NOMO-1 (cell line): ENCODE measurements around the gene SOS2.
A peak's percentile ranks its signal among the peaks of the same experiment; 100 is the strongest.

ENCODE experiments used
- DNase-seq, 2 experiments: peaks; one replicate each; lab custom pipeline; 2025; ENCODE audit not compliant: unreplicated experiment in 2 of 2; lab: John Stamatoyannopoulos, UW

SOS2 gene

DNA sequence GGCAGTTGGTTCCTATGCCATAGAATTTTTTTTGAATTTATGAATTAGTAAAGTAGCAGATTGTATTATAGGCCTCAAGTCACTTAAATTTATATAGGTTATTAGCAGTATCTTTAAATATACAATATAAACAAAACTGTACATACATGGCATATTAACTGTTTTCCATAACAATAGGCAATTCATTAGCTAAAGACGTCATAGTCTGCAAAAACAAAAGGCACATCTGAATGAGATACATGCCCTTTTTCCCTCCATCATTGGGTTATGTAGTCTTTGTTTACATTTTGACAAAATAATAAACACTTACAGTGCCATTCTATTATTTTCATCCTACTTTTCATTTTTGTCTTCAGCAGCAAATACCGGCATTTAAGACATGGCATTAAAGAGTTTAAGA, 113.9 kb downstream of the SOS2 start:
- DNase-seq, result no peak

DNA sequence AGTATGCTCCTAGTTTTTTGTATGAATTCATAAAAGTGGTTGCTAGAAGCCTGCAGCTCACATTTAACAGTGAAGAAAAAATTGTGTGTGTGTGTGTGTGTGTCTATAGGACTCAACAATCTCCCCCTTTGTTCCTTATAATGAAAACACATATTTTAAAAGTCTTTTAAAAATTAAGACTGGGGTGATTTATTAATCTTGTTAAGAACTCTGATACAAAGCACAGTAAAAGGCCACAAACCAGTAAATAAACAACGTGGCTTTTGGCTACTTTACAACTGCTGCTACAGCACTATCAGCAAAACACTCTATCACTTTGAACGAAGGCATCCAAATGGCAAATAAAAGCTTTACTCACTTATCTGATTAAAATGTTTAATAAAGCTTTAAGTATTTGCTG, 114.4 kb downstream of the SOS2 start:
- DNase-seq, result no peak

DNA sequence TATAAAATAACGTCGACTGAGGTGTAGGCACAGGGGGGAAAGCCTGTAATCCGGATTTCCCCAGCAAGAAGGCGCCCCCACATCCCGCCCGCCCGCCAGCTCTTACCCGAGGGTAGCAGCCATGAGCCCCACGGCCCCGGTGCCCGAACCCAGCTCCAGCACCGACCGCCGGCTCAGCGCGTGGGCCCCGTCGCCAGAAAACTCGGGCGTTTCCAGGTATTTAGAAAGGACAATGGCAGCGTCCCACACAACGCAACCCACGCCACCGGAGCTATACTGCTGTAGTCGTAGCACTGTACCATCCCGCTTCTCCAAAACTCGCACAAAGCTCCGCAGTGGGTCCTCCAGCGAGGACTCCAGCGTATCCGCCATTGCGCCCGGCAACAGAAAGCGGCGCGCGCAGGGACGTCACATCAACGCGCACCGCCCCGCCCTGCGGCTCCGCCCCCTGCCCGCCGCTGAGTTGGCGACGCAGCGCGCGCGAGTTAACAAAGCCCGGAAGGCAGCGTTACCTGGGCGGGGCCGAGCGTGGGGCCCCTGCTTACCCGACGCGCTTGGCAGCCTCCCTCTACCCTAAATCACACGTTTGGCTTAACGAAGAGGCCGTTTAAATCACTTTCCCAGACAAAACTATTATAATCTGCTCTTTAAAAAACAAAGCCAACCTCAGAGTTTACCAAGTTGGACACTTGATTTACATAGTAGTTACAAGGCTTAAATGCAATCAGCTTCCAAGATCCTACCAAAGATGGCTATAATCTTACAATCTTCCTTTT, 115.0 kb downstream of the SOS2 start, which contains the start of gene VCPKMT:
TSS of gene VCPKMT (minus strand) at position 392 of the 776 bp plus-strand sequence. CDS start at position 372, 20 bp downstream.
- DNase-seq, result peak; percentile 92 to 96

DNA sequence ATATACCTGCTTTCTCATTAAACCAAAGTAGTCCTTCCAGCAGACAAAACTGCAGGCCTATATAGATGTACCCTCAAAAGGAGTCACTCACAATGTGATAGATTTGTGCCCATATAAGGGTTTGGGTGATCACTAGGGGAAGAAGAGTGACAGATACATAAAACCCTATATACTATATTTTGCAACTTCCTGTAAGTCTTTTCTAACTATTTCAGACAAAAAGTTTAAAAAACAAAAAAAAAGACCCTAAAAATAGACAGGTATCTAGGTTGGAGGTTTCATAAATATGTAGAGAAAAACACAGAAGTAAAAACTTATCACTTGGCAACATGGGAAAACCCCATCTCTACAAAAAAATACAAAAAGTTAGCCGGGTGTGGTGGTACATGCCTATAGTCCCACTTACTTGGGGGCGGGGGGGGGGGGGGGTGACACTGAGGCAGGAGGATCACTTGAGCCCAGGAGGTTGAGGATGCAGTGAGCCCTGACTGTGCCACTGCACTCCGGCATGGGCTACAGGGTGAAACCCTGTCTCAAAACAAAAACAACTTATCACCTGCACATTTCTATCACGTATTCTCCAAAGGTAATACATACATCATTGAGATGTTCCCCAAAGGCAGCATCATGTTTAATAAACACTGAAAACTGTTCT, 117.9 kb downstream of the SOS2 start:
- DNase-seq, result no peak

DNA sequence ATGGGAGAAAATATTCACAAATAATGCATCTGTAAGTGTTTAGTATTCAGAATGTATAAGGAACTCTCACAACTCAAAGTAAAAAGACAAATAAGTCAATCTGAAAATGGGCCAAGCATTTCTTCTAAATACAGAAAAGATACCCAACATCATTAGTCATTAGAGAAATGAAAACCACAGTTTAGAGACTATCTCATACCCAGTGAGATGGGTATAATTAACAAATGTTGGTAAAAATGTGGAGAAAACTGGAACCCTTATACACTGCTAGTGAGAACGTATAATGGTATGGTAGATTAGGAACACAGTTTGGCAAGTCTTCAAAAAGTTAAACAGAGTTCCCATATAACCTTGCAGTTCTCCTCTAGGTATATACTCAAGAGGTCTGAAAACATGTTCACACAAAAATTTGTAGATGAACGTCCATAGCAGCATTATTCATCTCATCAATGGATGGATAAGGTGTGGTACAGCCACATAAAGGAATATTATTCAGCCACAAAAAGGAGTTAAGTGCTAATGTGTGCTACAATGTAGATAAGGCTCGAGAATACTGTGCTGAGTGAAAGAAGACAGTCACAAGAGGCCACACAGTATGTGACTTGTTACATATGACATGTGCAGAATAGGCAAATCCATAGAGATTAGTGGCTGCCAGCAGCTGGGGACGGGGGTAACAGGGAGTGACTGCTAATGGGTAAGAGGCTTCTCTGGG, 120.9 kb downstream of the SOS2 start:
- DNase-seq, result no peak

DNA sequence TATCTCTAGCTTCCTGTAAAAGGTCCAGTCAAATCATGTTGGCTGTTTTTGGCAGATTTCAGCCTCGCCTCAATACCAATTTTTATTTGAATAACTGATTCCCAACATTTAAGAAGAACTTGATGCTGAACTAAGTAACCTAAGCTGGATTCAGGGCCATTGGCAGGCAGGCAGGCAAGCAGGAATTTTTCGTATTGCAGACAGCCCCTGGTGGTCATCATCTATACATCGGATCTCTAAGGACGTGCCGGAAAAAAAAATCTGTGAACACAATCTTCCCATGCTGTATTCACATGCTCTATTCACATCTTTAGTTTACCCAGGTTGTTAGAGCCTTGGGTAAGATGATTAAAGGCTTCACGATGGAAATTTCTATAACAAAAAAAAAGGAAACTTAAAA, 122.0 kb downstream of the SOS2 start:
- no peak for DNase-seq

DNA sequence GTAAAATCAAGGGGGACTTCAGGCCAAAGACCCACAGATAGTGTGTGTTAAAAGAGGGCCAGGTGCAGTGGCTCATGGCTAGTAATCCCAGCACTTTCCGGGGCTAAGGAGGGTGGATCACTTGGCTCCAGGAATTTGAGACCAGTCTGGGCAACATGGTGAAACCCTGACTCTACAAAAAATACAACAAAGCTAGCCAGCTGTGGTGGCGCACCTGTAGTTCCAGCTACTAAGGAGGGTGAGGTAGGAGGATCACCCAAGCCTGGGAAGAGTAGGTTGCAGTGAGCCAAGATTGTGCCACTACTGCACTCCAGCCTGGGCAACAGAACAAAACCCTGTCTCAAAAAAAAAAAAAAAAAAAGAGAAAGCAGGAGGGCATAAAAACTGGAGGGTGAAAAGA, 123.5 kb downstream of the SOS2 start:
- no peak for DNase-seq

DNA sequence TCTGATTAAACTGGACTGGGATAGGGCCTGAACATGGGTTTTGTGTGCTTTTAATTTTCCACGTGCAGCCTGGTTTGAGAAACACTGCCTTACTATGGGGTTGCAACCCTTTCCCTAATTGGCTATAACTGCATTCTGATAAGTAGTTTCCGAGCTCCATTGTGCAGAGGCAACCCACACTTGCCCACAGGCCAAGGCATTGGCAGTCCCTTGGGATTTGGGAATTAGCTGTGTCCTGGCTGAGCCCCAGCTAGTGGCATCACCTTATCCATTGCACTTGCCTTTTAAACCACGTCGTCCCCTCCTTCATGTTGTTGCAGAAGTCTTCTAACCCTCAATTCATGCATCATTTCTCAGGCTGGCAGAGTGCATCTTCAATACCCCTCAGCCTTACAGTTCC, 125.2 kb downstream of the SOS2 start:
- DNase-seq, result no peak

DNA sequence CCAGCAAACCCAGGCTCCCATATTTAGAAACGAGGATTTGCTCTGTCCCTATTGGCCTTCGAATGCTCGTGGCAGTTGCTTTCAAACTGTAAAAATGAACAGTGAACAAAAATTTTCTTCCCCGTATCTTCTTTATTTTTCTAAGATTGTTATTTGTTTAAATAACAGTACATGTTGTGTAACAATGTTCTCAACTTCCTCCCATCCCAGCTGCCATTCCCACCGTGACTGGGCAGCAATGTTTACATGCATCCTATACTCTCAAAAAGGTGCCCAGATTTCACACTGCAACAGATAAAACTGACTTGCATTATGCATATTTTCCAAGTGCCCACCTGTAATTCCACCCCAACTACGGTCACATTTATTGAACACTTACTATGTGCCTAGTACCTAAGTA, 127.8 kb downstream of the SOS2 start:
- DNase-seq, result no peak

DNA sequence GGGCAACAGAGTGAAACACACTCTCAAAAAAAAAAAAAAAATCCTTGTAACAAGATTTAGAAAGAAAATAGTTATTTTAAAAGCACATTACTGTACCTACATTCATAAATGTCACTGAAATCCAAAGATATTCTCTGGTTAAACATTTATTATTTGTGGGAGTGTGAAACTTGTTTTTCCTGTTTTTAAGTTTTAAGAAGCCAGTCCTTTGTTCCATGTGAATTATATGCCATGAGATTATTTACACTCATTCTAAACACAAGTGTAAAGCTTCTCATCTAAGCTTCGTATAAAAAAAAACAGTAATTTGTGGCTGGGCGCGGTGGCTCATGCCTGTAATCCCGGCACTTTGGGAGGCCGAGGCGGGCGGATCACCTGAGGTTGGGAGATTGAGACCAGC, 130.0 kb downstream of the SOS2 start:
- DNase-seq, result no peak

DNA sequence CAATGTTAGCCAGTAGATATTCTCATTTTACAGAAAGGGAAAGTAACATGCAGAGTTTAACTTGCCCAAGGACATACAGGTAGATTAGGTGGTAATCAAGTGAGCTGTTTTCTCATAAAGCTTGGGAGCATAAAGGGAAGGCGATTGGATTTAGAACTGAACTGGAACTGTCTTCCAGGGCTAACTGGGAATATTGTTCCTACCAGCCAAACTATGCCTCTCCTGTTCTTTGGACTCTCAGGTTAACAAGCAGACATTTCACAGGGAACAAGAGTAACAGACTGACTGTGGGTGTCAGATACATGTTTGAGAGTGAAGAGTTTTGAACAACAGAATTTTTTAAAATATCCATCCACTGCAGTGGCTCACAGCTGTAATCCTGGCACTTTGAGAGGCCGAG, 130.6 kb downstream of the SOS2 start:
- DNase-seq, result no peak

DNA sequence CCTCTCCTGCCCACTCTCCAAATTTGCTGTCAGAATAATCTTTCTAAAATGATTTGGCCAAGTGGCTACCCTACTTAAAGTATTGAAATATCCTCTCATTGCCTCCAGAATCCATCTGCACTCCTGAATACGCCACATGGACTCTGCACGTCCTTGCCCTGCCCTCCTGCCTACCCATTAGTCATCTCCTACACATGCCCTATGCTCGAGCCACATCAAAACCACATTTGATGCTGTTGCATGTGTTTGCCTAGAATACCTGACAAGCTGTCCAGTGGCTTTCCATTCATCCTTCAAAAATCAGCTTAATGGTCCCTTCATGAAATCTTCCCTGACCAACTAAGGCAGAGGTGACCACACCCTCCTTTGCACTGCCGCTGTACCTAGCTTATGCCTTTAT, 132.0 kb downstream of the SOS2 start:
- DNase-seq, result no peak

DNA sequence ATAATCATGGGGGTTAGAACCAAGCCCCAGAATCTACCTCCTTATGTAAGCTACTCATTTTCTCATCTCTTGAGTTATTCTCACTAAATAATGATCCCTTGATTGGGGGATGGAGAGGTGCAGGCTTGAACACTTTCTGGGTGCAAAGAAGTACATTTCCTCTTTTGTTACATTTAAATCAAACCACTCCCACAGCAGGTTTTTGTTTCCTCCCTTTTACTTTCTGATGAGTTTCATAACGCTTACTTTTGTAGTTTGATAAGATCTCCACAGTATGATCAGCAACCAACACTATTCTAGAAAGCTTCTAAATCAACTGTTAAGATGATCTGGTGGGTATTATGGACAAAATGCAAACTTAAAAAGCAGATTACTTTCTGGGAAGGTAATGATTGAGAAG, 135.5 kb downstream of the SOS2 start:
- peak in 1 of 2 experiments; percentile 59 for DNase-seq

DNA sequence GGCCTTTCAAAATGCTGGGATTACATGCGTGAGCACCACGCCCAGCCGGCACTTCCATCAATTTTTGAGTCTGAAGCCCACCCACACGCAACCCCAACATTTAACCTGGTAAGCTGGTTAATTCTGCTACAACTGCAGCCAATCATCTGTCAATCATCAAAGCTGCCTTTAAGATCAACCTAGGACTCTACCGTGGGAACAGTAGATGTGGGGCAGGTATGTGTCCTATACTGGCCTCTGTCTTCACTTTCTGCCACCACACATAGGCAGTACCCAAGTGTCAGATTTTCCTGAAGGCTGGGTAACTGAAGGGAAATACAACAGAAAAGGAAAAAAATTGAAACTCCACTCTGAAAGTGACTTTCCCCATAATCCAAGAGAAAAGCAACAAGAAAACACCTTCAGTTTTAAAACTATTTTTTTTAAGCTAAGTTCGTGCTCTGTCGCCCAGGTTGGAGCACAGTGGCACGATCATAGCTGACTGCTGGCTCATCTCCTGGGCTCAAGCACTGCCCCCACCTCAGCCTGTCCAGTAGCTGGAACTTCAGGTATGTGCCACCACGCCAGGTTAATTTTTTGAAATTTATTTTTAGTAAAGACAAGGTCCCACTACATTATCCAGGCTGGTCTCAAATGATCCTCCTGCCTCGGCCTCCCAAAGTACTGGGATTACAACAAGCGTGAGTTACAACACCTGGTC, 137.2 kb downstream of the SOS2 start:
- no peak for DNase-seq

DNA sequence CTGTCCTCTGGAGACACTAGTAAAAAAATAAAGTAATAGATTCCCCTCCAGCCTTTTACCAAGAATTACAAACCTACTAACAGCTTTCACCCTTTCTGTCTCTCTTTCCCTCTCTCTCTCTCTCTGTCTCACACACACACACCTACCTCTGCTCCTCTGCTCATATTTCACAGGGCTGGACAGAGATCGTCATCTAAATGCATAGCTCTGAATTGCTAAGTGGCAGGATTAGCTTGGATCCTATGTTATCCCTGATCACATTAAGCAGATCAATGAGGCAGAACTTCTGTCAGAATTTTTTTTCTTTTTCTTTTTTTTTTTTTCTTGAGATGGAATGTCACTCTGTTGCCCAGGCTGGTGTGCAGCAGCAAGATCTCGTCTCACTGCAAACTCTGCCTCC, 137.9 kb downstream of the SOS2 start:
- DNase-seq, result no peak

DNA sequence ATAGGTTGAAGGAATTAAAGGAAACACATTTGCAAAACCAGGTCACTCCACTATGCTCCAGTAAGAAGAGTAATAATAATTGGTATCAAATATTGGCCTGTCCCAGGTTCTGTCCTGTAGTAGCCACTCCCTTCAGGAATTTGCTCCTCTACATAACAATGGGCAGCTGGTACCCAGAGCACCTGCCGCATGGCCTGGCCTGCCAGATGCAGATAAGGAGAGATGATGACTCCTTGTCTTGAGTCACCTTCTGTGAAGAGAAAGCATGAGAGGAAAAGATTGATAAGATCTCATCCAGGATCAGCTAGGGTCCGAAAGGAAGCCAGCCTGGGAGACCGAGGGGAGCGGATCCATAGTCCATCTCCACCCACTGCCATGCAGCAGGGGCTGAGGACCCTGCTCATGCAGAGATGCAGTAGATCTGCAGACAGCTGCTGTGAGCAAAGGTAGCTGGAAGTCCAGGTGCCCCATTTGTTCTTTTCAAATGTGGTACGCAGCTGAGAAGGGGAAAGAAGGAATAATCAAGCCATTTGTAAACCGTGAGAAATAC, 139.3 kb downstream of the SOS2 start:
- no peak for DNase-seq

DNA sequence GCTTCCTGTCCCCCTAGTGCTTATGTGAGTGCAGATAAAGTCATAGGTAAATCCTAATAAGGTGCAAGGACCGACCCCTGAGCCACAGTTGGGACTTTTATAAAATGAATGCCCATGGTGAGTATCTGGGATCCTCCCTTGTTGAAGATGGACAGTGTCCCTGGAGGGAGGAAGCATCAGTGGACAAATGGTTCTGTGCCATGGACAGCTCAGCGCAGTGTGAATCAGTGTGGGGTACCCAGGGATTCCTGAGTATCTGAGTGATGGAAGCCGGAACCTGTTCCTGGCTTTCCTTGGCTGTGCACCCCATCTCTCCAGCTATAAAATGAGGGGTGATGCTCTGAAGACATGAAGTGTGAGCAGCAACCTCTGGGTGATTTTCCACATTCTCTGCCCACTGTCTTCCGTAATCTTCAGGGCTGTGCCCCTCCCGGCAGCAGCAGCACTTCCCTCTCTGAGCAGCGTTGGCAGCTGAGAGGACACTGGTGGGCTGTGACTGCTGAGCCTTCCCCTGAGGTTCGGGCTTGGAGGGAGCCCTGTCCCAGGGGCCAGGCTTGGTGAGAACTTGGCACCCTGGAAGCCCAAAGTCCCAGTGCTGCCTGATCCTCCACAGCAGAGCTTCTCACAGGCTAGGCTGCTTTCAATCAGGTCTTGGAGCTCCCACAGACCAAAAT, 140.0 kb downstream of the SOS2 start:
- DNase-seq, result no peak

DNA sequence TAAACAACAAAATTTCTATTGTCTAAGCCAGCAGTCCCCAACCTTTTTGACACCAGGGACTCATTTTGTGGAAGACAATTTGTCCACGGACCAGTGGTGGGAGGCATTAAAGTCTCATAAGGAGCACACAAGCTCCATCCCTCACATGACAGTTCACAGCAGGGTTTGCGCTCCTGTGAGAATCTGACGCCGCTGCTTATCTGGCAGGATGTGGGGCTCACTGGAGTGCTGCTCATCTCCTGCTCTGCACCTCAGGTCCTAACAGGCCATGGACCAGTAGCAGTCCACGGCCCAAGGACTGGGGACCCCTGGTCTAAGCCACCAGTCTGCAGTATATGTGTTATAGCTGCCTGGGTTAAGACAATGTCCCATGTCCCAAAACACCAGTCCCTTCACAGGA, 142.2 kb downstream of the SOS2 start:
- no peak for DNase-seq

DNA sequence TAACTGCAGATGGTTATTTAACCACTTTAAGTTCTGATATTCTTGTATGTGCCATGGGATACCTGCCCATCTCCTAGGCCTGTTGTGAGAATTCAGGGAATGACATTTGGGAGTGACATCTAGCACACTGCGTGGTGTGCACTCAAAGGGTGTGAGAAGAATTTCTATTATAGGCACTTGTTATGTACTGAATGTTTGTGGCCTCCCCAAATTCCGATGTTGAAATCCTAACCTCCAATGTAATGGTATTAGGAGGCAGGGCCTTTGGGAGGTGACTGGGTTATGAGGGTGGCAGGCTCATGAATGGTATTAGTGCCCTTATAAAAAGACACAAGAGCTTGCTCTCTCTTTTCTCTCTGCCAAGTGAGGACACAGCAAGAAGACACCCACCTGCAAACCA, 142.6 kb downstream of the SOS2 start:
- DNase-seq, result no peak

DNA sequence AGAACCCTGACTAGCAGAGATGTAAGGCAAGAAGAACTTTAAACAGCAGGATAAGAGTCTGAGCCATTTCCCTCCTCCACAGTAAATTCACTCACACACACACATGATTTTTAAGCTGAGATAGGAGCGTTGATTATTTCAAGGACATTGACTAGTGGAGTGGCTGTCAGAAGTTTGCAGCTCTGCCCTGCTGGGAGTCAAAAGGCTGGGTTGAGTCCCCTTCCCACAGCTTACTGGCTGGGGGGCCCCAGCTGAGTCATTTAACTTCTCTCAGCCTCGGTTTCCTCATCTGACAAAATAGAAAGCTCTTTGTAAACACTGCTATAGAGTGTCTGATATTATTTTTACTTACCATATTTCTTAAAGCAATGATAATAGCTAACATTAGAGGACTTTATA, 143.3 kb downstream of the SOS2 start:
- DNase-seq, result no peak
